ENCODE measurements around the gene CRB3. TPM values are rescaled to one million over a fixed set of nuclear protein-coding genes. Genes with fewer than 3 reads are reported as not detected.

Gene CRB3
- total RNA-seq, 4 donors from 2014 or later = 57.9 to 391 (median 229) TPM

- Histone ChIP-seq H3K9me3 (no peaks in the 10 kb centered on the region), H3K4me1 (no peaks in the 10 kb centered on the region), H3K36me3 (peaks cover 0 to 28% (median 7%) of the 10 kb centered on the region in 4 donors), H3K27me3 (no peaks in the 10 kb centered on the region), H3K4me3 (no peak overlapping the region), H3K27ac (no peak overlapping the region)
- intact Hi-C loops (cut with DNase I; ENCODE audit: low total_unique reads) (no loop called here), in situ Hi-C loops (cut with MboI; ENCODE audit: low pct_ligation_motif_present in 1 of 4, low pct_unique_long_range_greater_than_20kb in 1 of 4, low sequenced_read_pairs in 3 of 4) (no loop called here)
- no peak for TF ChIP-seq POLR2A (IDR thresholded peaks at IDR 0.05)
- no peak for TF ChIP-seq CTCF (IDR thresholded peaks at IDR 0.05)
- TF ChIP-seq POLR2AphosphoS5 (IDR thresholded peaks at IDR 0.05) = no peak
- TF ChIP-seq EP300 (IDR thresholded peaks at IDR 0.05; ENCODE audit: low read depth) = no peak
- no peak for DNase-seq
- WGBS, 2 donors (ENCODE audit: low coverage in 1 of 2) = 94 to 100% methylated on average over 1 to 19 of the region's 19 CpGs
These were observed 11.9 kb upstream of the CRB3 start for GRCh38 chr19:6452223-6452614.

GRCh38 chr19:6452899-6453298 lies 11.2 kb upstream of the CRB3 start:
- H3K4me1 ChIP-seq = peaks cover 0 to 1% (median 0%) of the 10 kb centered on the region in 4 donors
- TF ChIP-seq POLR2A (IDR thresholded peaks at IDR 0.05) (no peak), EP300 (IDR thresholded peaks at IDR 0.05; ENCODE audit: low read depth) (no peak), CTCF (IDR thresholded peaks at IDR 0.05) (no peak), POLR2AphosphoS5 (IDR thresholded peaks at IDR 0.05) (no peak)
- H3K27ac ChIP-seq = no peak overlapping the region
- H3K9me3 ChIP-seq = no peaks in the 10 kb centered on the region
- no peak for DNase-seq
- no peak overlapping the region for H3K4me3 ChIP-seq
- H3K27me3 ChIP-seq = no peaks in the 10 kb centered on the region
- in situ Hi-C loops (cut with MboI; ENCODE audit: low pct_ligation_motif_present in 1 of 4, low pct_unique_long_range_greater_than_20kb in 1 of 4, low sequenced_read_pairs in 3 of 4) (no loop called here), intact Hi-C loops (cut with DNase I; ENCODE audit: low total_unique reads) (no loop called here)
- WGBS, 2 donors (ENCODE audit: low coverage in 1 of 2) = 94 to 99% methylated on average over 2 of the region's 2 CpGs
- peaks cover 0 to 28% (median 7%) of the 10 kb centered on the region in 4 donors for H3K36me3 ChIP-seq

- WGBS, 2 donors (ENCODE audit: low coverage in 1 of 2) = 99% methylated on average over 11 of the region's 11 CpGs; no CpG with 5 or more reads in 1 of the 2 donors
- in situ Hi-C loops (cut with MboI; ENCODE audit: low pct_ligation_motif_present in 1 of 4, low pct_unique_long_range_greater_than_20kb in 1 of 4, low sequenced_read_pairs in 3 of 4) = no loop called here
- TF ChIP-seq POLR2AphosphoS5 (IDR thresholded peaks at IDR 0.05) (no peak), POLR2A (IDR thresholded peaks at IDR 0.05) (no peak), EP300 (IDR thresholded peaks at IDR 0.05; ENCODE audit: low read depth) (no peak), CTCF (IDR thresholded peaks at IDR 0.05) (no peak)
These were observed 10.0 kb upstream of the CRB3 start for GRCh38 chr19:6453951-6454565.

GRCh38 chr19:6455924-6456323 lies 8.1 kb upstream of the CRB3 start:
- H3K27ac ChIP-seq = no peak overlapping the region
- DNase-seq = no peak
- peaks cover 9 to 21% (median 14%) of the 10 kb centered on the region in 4 donors for H3K4me1 ChIP-seq
- H3K9me3 ChIP-seq = no peaks in the 10 kb centered on the region
- H3K4me3 ChIP-seq = no peak overlapping the region
- no peaks in the 10 kb centered on the region for H3K27me3 ChIP-seq
- WGBS, 2 donors (ENCODE audit: low coverage in 1 of 2) = 93 to 98% methylated on average over 3 to 15 of the region's 15 CpGs
- no peak for TF ChIP-seq EP300 (IDR thresholded peaks at IDR 0.05; ENCODE audit: low read depth)
- no peak for TF ChIP-seq CTCF (IDR thresholded peaks at IDR 0.05)
- no peak for TF ChIP-seq POLR2AphosphoS5 (IDR thresholded peaks at IDR 0.05)
- no peak for TF ChIP-seq POLR2A (IDR thresholded peaks at IDR 0.05)
- intact Hi-C loops (cut with DNase I; ENCODE audit: low total_unique reads) (loop anchor here (5.0 kb wide), 1 partner anchor 1484 kb away; no protein-coding TSS in a partner anchor), in situ Hi-C loops (cut with MboI; ENCODE audit: low pct_ligation_motif_present in 1 of 4, low pct_unique_long_range_greater_than_20kb in 1 of 4, low sequenced_read_pairs in 3 of 4) (no loop called here)
- peaks cover 0 to 28% (median 7%) of the 10 kb centered on the region in 4 donors for H3K36me3 ChIP-seq

More at GRCh38 chr19:6453951-6454565, 10.0 kb upstream of the CRB3 start:
- Histone ChIP-seq H3K9me3 (no peaks in the 10 kb centered on the region), H3K4me3 (no peak overlapping the region), H3K36me3 (peaks cover 0 to 28% (median 7%) of the 10 kb centered on the region in 4 donors), H3K27me3 (no peaks in the 10 kb centered on the region), H3K27ac (no peak overlapping the region), H3K4me1 (peaks cover 9 to 13% (median 10%) of the 10 kb centered on the region in 4 donors)
- no peak for DNase-seq
- intact Hi-C loops (cut with DNase I; ENCODE audit: low total_unique reads) = no loop called here
